ENCODE data around the gene COG7.
"Not testable (repeated sequence)": the region's sequence is repeated elsewhere in the genome, so short reads cannot be mapped to it uniquely, and the experiment has no call there.

COG7 gene

GRCh38 chr16:23368469-23368868, 84.5 kb downstream of the COG7 start:
- no peak for DNase-seq (ENCODE audit: low spot score)

GRCh38 chr16:23367988-23368387, 85.0 kb downstream of the COG7 start:
- in situ Hi-C loops (cut with MboI; ENCODE audit: low pct_unique_long_range_greater_than_20kb, low sequenced_read_pairs, unreplicated experiment): no loop called here
- TF ChIP-seq, protein P1, sequence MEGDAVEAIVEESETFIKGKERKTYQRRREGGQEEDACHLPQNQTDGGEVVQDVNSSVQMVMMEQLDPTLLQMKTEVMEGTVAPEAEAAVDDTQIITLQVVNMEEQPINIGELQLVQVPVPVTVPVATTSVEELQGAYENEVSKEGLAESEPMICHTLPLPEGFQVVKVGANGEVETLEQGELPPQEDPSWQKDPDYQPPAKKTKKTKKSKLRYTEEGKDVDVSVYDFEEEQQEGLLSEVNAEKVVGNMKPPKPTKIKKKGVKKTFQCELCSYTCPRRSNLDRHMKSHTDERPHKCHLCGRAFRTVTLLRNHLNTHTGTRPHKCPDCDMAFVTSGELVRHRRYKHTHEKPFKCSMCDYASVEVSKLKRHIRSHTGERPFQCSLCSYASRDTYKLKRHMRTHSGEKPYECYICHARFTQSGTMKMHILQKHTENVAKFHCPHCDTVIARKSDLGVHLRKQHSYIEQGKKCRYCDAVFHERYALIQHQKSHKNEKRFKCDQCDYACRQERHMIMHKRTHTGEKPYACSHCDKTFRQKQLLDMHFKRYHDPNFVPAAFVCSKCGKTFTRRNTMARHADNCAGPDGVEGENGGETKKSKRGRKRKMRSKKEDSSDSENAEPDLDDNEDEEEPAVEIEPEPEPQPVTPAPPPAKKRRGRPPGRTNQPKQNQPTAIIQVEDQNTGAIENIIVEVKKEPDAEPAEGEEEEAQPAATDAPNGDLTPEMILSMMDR (IDR thresholded peaks at IDR 0.05; ENCODE audit: extremely low read depth, insufficient read depth, missing control alignments): no peak
- no peak for DNase-seq (ENCODE audit: low spot score)

More at GRCh38 chr16:23368469-23368868, 84.5 kb downstream of the COG7 start:
- TF ChIP-seq, protein P1 (IDR thresholded peaks at IDR 0.05; ENCODE audit: extremely low read depth, insufficient read depth, missing control alignments): no peak
- in situ Hi-C loops (cut with MboI; ENCODE audit: low pct_unique_long_range_greater_than_20kb, low sequenced_read_pairs, unreplicated experiment): no loop called here

DNA sequence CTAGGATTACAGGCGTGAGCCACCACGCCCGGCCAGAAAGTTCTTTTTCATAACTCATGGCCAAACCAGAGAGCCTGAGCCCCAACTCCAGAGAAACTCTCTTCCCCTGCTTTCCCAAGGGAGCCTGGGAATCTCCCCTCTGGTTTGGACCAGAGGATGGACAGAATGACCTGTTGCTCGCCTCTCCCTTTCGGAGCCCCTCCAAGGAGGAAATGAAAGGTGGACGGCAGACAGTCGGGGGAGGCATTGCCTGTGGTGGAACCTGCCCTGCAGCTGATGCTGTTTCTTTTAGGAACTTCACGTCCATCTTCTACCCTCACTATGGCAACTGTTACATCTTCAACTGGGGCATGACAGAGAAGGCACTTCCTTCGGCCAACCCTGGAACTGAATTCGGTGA, 85.4 kb downstream of the COG7 start:
- TF ChIP-seq, protein P1 (IDR thresholded peaks at IDR 0.05; ENCODE audit: extremely low read depth, insufficient read depth, missing control alignments): no peak
- in situ Hi-C loops (cut with MboI; ENCODE audit: low pct_unique_long_range_greater_than_20kb, low sequenced_read_pairs, unreplicated experiment): no loop called here
- DNase-seq (ENCODE audit: low spot score): no peak

GRCh38 chr16:23366341-23366740, 86.6 kb downstream of the COG7 start:
- not testable (repeated sequence) for DNase-seq (ENCODE audit: low spot score)

GRCh38 chr16:23365602-23366240, 87.3 kb downstream of the COG7 start:
- in situ Hi-C loops (cut with MboI; ENCODE audit: low pct_unique_long_range_greater_than_20kb, low sequenced_read_pairs, unreplicated experiment): no loop called here
- TF ChIP-seq, protein P1 (IDR thresholded peaks at IDR 0.05; ENCODE audit: extremely low read depth, insufficient read depth, missing control alignments): no peak
- DNase-seq (ENCODE audit: low spot score): no peak

More at GRCh38 chr16:23366341-23366740, 86.6 kb downstream of the COG7 start:
- in situ Hi-C loops (cut with MboI; ENCODE audit: low pct_unique_long_range_greater_than_20kb, low sequenced_read_pairs, unreplicated experiment): not testable (repeated sequence)

DNA sequence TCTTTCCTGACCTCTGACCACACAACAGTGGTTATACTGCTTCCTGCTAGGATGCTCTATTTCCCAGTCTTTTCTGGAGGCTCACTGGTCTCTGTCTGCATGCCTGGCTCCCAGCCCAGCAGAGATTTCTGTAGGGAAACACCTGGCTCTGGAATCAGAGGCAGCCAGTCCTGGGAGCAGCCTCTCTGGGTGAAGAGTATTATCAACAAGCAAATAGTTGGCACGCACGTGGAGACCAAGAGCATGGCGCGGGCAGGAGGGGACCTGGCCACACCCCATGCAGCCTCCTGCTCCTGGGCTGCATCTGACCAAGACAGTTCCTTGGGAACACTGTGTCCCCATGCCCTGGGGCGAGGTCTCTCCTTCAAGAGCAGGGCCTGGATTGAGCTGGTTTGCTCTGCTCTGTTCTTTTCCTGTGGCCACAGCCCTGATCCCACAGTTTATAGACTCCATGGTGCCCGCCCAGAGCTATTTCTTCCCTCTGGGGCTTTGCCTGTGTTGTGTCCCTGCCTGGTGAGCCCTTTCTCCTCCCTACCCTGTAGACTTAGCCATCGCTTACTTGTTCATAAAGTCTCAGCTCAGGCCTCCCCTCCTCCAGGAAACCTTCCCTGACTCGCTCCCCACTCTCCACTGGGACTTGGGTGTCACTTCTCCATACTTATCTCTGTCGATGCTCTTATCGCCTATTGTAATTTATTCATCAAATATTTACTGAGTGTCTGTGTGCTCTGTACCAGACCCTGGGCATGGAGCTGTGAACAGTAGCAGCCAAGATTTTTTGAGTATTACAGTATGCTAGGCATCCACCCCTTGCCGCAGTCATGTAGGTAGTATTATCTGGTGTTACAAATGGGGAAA, 90.3 kb downstream of the COG7 start:
- in situ Hi-C loops (cut with MboI; ENCODE audit: low pct_unique_long_range_greater_than_20kb, low sequenced_read_pairs, unreplicated experiment): no loop called here
- TF ChIP-seq, protein P1 (IDR thresholded peaks at IDR 0.05; ENCODE audit: extremely low read depth, insufficient read depth, missing control alignments): no peak
- DNase-seq (ENCODE audit: low spot score): no peak

Measured in GM13977 (cell line).